Kidney (tissue), 14 donors: Measurements from ENCODE around the gene CUX1. TPM values are rescaled to one million over a fixed set of nuclear protein-coding genes. Genes with fewer than 3 reads are reported as not detected.

Experiments
- DNase-seq, 5 donors: peaks; one replicate each; pipeline ENCODE4 v3.0.0-alpha.2; 2013 to 2020
- FAIRE-seq: peaks from 2 replicates; lab custom pipeline; 2012; peaks lifted over from hg19 to GRCh38; lab: Jason Lieb, UNC
- H3K27ac ChIP-seq, 2 donors: one replicate each; pipeline ENCODE4 v1.7.0; 2013; ENCODE audit warnings: low read depth in 2 of 2, low read length in 2 of 2, inconsistent platforms in 1 of 2
- H3K27me3 ChIP-seq: one replicate; pipeline ENCODE4 v1.7.1; 2013; ENCODE audit warnings: low read length, inconsistent platforms; ENCODE audit not compliant: control insufficient read depth, insufficient read depth
- H3K36me3 ChIP-seq, 3 donors: one replicate each; pipeline versions ENCODE4 v1.7.0 to v1.7.1; 2013; ENCODE audit warnings: low read length in 3 of 3, control low read depth in 1 of 3, inconsistent platforms in 1 of 3; ENCODE audit not compliant: insufficient read depth in 3 of 3, control insufficient read depth in 2 of 3
- H3K4me1 ChIP-seq, 3 donors: one replicate each; pipeline versions ENCODE4 v1.7.0 to v1.7.1; 2013; ENCODE audit warnings: low read length in 3 of 3, inconsistent platforms in 1 of 3, low read depth in 1 of 3; ENCODE audit not compliant: control insufficient read depth in 2 of 3, insufficient read depth in 2 of 3
- H3K4me3 ChIP-seq, 3 donors: one replicate each; pipeline versions ENCODE4 v1.7.0 to v1.8.1; 2013; ENCODE audit warnings: low read length in 3 of 3, control low read depth in 1 of 3, inconsistent platforms in 1 of 3
- H3K9ac ChIP-seq, 3 donors: one replicate each; pipeline versions ENCODE4 v1.7.0 to v1.7.1; 2013; ENCODE audit warnings: low read length in 3 of 3, control low read depth in 1 of 3, inconsistent platforms in 1 of 3
- H3K9me3 ChIP-seq, 3 donors: one replicate each; pipeline versions ENCODE4 v1.7.0 to v1.7.1; 2013; ENCODE audit warnings: low read length in 3 of 3, control low read depth in 1 of 3, inconsistent platforms in 1 of 3; ENCODE audit not compliant: control insufficient read depth in 2 of 3, insufficient read depth in 1 of 3
- CTCF ChIP-seq: IDR thresholded peaks from 3 replicates; pipeline ENCODE4 v1.5.1; 2012; ENCODE audit warnings: mild to moderate bottlenecking, moderate library complexity, borderline replicate concordance; ENCODE audit not compliant: insufficient read depth; ENCODE audit errors: extremely low read depth
- intact Hi-C: fragments of 100-400 bp; cut with DNase I; formaldehyde crosslinking; loops from one replicate; pipeline ENCODE4 v1.11.1; 2022
- polyA plus RNA-seq: library from polyadenylated mRNA; stranded (reverse); fragments of 350-450 nt; fragmentation: Illumina TruSeq; extraction: RNeasy Lipid Tissue Mini Kit (QIAGEN cat#74804); gene quantifications from one replicate; pipeline ENCODE4 v1.2.3, GENCODE V29; 2014; ENCODE audit warnings: low read depth, low replicate concordance; ENCODE audit not compliant: insufficient read depth
- total RNA-seq: library from RNA; stranded (reverse); fragmentation: NEBNext Ultra II Directional; extraction: Animal tissue kit (Norgen Biotek cat#: 25700); gene quantifications from one replicate; pipeline ENCODE4 v1.2.1, GENCODE V29; 2021
- donor health status: control.
- donor health status: control.
- donor health status: control.
- donor health status: control.
- donor health status: control.
- donor health status: DM: yes; HTN: yes; CAD: no.
- donor health status: Normal renal cell carcinoma (clear cell type).

The CUX1 gene
- total and polyA plus RNA-seq, 2 donors from 2014 or later: 71.4 to 126 TPM

GRCh38 chr7:102189756-102190155 lies 372.3 kb downstream of the CUX1 start:
- H3K36me3 ChIP-seq: peaks cover 0 to 47% (median 23%) of the 10 kb centered on the region in 3 donors
- DNase-seq: no peak

GRCh38 chr7:102190776-102191350 lies 373.4 kb downstream of the CUX1 start:
- DNase-seq: no peak
- Histone ChIP-seq H3K27me3 (no peaks in the 10 kb centered on the region), H3K9me3 (no peaks in the 10 kb centered on the region), H3K27ac (no peak overlapping the region), H3K4me3 (no peak overlapping the region), H3K36me3 (peaks cover 0 to 43% (median 25%) of the 10 kb centered on the region in 3 donors), H3K4me1 (no peaks in the 10 kb centered on the region), H3K9ac (no peak overlapping the region)
- intact Hi-C loops: no loop called here
- no peak for TF ChIP-seq CTCF
- FAIRE-seq: no peak

More at GRCh38 chr7:102189756-102190155, 372.3 kb downstream of the CUX1 start:
- Histone ChIP-seq H3K27me3 (no peaks in the 10 kb centered on the region), H3K9ac (no peak overlapping the region), H3K4me1 (no peaks in the 10 kb centered on the region), H3K4me3 (no peak overlapping the region), H3K9me3 (no peaks in the 10 kb centered on the region), H3K27ac (no peak overlapping the region)
- FAIRE-seq: no peak
- intact Hi-C loops: no loop called here
- no peak for TF ChIP-seq CTCF

DNA sequence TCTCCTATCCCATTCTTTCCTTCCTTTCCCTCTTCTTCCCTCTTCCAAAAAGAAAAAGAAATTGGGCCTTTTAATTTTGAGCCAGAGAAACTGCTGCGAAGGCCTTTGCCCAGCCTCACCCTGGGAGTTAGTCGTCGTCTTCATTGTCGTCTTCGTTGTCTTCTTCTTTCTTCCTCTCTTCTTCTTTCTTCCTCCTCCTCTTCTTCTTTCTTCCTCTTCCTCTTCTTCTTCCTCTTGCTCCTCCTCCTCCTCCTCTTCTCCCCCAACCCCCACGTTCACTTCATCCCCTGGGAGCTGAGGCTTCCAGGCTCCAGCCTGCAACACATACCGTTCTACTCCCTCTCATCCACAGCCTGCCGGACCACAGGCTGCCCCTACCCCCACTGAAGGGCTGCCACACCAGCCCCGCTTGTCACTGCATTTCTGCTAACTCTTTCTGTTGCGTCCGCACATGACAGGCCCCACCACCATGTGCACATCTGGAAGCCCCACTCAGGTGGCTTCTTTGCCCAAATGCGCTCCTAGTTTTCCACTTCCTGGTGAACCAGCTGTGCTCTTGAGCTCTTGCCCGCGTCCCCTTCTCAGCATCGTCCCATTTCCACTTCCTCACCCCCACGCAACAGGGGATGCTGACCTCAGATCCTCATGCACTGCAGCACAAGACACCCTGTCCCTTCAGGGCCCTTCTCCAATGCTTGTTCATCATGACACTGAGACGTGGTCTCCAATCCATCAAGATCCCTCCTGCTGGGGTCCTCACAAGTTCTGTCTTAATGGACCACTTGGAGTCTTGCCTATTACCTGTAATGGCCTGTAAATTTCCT lies 374.3 kb downstream of the CUX1 start:
- Histone ChIP-seq H3K27me3 (no peaks in the 10 kb centered on the region), H3K36me3 (peaks cover 0 to 42% (median 27%) of the 10 kb centered on the region in 3 donors), H3K9ac (no peak overlapping the region), H3K9me3 (no peaks in the 10 kb centered on the region), H3K4me3 (no peak overlapping the region), H3K4me1 (no peaks in the 10 kb centered on the region), H3K27ac (no peak overlapping the region)
- intact Hi-C loops: no loop called here
- no peak for TF ChIP-seq CTCF
- no peak for FAIRE-seq
- no peak for DNase-seq
